Astrocyte of the spinal cord (primary cell): Measurements from ENCODE around the gene TIAM1.

Experiments
- DNase-seq: peaks from one replicate; pipeline ENCODE4 v3.0.0; 2011; ENCODE audit warnings: low read depth, low spot score
- H3K4me3 ChIP-seq: 2 replicates; pipeline ENCODE4 v1.5.1; 2011; ENCODE audit warnings: low read depth, mild to moderate bottlenecking, low read length, moderate library complexity
- CTCF ChIP-seq: IDR thresholded peaks from 2 replicates; pipeline ENCODE4 v1.5.1; 2012; ENCODE audit warnings: low read depth, mild to moderate bottlenecking, low read length, inconsistent platforms
- in situ Hi-C: cut with HindIII; loops from 2 replicates; pipeline ENCODE4 v1.10.0; 2017; ENCODE audit warnings: low sequenced_read_pairs

TIAM1 gene

DNA sequence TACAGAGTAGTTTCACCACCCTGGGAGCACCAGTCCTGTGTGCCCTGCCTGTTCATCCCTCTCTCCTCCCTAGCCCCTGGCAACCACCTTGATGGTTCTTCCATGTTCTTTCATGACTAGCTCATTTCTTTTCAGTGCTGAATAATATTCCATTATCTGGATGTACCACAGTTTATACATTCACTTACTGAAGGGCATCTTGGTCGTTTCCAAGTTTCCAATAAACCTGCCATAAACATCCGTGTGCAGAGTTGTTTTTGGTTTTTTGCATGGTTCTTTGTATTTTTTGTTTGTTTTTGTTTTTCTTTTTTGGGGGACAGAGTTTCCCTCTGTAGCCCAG lies 13.9 kb downstream of the TIAM1 start:
- H3K4me3 ChIP-seq: no peak overlapping the region
- no peak for TF ChIP-seq CTCF
- no peak for DNase-seq
- in situ Hi-C loops: no loop called here

DNA sequence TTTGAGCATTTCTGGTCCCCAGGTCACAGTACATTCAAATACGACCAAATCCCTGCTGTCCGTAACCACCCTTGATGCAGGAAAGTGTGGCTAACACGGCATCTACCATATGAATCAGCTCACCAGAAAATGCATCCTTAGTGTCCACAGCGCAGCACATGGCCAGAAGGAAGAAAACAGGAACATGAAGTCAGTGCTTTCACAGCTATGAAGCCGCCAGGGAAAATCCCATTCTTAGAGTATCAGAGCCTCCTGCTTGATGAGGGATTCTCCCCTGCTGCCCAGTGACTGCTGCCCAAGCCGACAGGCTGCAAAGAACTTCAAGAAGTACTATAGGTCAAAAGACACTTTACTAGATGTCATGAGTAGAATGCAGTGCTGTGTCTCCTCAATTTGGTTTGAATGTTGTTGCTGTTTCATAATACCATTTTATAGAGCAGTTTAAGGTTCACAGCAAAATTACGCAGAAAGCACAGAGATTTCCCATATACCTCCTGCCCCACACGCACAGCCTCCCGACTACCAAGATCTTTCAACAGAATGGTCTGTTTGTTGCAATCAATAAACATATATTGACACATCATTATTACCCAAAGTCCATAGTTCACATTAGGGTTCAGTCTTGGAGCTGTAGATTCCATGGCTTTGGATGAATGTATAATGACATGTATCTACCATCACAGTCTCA lies 14.5 kb downstream of the TIAM1 start:
- no peak for TF ChIP-seq CTCF
- no peak overlapping the region for H3K4me3 ChIP-seq
- DNase-seq: no peak
- in situ Hi-C loops: no loop called here

- no peak for TF ChIP-seq CTCF
Observed at GRCh38 chr21:31326522-31327242, 17.4 kb downstream of the TIAM1 start.

DNA sequence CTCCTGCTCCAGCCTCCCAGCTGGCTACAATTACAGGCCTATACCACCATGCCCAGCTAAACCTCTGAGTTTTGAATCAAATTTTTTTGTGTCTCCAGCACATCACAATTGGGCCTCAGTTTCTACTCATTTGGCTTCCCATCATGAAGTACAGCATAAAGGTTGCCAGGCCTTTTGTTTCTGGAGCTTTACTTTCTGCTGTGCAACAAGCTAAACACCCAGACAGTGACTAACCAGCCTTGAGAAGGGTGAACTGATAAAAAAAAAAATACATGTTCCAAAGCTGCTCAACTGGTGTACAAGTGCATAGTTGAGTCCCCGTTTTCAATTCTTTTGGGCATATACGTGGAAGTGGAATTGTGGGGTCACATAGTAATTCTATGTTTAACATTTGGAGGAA lies 25.1 kb downstream of the TIAM1 start:
- no peak for DNase-seq
- no peak for TF ChIP-seq CTCF
- H3K4me3 ChIP-seq: no peak overlapping the region
- in situ Hi-C loops: no loop called here

More at GRCh38 chr21:31326522-31327242, 17.4 kb downstream of the TIAM1 start:
- in situ Hi-C loops: no loop called here
- H3K4me3 ChIP-seq: no peak overlapping the region
- DNase-seq: no peak

DNA sequence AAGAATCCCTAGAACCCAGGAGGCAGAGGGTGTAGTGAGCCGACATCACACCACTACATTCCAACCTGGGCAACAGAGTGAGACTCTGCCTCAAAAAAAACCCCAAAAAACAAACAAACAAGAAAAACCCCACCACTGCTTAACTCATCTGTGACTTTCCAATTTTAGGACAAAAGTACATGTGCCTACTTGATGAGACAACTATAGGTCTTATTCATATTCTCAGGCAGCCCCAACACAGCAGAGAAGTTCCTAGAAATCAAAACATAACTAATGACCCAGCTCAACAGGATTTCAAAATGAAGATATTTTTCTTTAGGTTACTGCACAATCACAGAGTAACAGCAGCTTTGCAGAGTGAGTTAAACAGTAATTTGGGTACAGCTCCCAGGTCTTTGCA lies 26.4 kb downstream of the TIAM1 start:
- no peak for TF ChIP-seq CTCF
- DNase-seq: no peak
- no peak overlapping the region for H3K4me3 ChIP-seq
- in situ Hi-C loops: no loop called here

DNA sequence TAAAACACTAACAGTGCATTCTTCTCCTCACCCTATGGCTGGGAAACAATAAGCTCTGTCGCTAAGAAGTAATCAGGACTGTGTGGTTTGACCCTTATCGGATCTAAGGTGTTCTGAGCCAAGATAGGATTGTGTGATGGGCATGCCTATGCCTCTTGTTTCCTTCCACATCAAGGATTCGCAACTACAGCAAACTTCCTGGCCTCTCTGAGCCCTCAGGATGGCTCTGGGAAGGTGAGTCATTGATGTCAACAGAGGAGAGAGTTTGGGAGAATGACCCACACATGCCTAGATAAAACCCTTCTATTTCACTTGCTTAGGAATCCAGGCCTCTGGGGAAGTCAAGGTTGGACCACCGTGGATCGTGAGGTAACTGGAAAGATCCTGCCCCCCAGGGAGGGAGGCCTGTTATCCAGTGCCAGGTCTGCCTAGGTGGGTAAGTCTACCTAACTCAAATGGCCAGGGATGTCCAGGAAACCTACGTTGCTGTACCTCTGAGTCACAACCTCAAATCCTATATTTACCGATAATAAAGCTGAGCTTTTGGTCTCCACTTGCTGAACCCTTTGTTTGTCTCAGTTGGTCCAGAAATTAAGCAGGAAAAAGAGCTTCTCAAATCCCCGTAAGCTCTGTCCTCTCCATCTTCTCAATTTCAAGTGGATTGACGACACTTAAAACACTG lies 27.4 kb downstream of the TIAM1 start:
- H3K4me3 ChIP-seq: no peak overlapping the region
- no peak for DNase-seq
- TF ChIP-seq CTCF: no peak
- in situ Hi-C loops: no loop called here
